HG03354 (cell line): ENCODE results near the gene SCIN.

ENCODE experiments used
- ATAC-seq: cut with Tn5 transposase; IDR thresholded peaks from one replicate; pipeline ENCODE4 v1.9.1; 2021; ENCODE audit warnings: mild to moderate bottlenecking; ENCODE audit not compliant: unreplicated experiment, poor library complexity, severe bottlenecking

Gene SCIN

DNA sequence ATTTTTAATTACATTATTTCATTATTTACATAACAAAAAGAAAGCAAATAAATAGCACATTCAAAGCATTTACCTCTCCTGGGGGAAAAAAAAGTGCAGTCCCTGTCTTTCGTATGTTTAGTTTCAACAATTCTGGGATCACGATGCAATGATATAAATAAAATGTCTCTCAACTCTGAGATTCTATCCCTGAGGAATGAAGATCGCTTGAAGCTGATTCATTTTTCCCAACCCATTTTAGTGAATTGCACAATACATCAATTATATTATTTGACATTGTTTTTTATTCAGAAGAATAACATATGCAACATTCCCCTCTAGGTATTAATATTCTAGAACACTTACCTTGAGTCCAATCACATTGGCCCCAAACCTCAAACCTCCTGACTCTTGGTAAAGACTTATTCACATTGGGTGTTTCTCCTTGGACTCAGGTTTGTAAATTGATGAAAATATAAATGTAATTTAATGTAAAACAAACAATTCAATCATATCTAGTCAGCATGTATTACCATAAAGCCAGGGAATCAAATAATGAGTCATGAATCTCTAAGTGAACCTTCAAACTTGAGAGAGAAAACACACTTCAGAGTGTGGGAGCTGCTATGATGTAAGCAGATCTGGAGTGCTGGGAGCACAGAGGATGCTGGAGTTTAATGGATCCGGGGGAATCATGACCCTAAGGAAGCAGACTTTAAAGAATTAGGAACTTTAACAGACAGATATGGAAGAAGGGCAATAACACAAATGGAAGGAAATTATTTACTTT is 5.3 kb upstream of the SCIN start:
- no peak for ATAC-seq

DNA sequence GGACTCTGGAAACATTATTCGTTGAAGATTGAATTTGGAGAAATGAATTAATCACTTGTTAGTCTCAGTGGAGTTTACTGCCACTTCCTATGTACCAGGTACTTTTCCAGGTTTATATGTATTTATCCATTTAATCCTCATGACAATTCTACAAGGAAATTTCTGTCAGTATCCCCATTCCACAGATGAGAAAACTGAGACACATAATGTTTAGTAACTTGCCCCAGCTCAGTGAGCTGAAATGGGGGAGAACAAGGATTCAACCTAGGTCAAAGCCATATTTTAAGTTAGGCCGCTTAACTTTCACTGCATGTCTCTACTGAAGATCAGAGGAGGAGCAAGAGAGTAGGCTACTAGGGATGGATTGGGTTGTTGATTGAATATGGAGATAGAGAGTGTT is 4.6 kb upstream of the SCIN start:
- no peak for ATAC-seq

- peak; percentile 73 for ATAC-seq
These were observed 3.5 kb upstream of the SCIN start for GRCh38 chr7:12567015-12567414.

DNA sequence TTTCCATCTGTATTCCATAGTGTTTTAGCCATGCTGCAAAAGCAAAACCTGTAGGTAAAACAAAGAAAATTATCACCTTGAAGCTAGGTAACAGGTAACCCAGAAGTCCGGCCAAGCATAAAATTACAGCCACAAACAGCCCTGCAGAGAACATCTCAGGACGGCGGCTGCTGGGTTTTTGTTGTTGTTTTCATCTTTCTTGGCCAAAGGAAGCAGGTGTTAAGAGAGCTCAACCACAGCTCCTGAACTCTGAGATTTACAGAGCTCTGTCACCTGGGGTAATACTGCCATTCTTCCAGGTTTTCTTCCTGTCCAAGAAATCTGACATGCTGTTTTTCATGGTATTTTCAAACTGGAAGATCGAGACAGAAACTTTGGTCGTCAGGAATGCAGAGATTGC is 847 bp upstream of the SCIN start:
- ATAC-seq: peak; percentile 51

DNA sequence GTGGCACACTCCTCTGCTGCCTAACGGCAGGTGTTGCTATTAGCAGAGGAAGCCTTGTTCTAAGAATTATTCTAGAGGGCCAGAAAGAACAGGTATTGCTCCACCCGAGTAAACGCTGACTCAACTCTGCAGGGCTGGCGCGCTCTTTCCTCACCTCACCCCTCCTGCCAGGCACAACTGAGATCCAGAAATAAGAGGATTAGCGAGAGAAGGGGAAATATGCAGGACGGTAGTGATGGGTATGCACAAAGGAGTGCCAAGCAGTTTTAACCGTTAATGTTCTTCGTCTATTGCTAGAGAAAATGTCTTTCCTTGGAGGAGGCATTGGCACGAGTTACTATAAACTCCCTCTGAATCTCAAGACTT is 369 bp upstream of the SCIN start:
- ATAC-seq: peak; percentile 31

DNA sequence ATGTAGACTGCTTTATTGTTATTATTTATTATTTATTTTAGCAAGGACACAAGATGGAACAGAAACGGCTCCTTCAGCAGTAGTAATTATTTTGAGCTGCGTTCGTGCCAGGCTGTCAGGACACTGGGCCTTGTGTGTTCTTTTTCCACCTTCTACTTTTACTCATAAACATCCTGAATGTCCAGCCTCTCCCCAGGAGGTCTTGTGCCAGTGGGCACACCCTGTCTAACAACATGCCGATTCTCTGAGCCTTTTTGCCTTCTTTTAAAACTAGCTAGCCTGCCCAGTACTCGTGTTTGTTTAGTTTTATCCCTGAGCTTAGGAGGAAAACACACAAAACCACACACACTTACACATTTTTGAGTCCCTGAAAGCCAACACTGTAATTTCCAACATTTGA is 1.2 kb downstream of the SCIN start:
- no peak for ATAC-seq

GRCh38 chr7:12572941-12573575 is 2.5 kb downstream of the SCIN start:
- ATAC-seq: no peak

- ATAC-seq: no peak
These were observed 3.4 kb downstream of the SCIN start for GRCh38 chr7:12573885-12574284.

- ATAC-seq: no peak
These were observed 8.6 kb downstream of the SCIN start for GRCh38 chr7:12578930-12579640.

DNA sequence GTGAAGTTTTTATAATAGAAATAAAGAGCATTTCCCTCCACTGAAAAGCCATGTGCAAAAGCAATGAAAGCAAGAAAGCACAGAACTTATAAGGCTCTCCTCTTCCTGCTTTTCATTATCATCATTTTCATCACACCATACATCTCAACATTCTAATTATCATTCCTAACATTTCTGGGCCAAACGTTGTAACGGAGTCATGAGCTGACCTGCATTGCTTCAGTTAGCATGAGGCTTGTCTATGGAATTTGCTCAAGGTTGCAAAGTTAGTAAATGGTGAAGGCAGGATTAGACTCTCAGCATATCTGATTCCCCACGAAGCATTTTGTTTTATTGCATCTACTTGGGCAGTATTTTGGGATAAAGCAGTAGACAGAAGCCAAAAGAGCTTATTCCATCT is 11.4 kb downstream of the SCIN start:
- ATAC-seq: no peak

- no peak for ATAC-seq
These were observed 11.8 kb downstream of the SCIN start for GRCh38 chr7:12582362-12582761.

GRCh38 chr7:12583176-12583575 is 12.7 kb downstream of the SCIN start:
- ATAC-seq: no peak

DNA sequence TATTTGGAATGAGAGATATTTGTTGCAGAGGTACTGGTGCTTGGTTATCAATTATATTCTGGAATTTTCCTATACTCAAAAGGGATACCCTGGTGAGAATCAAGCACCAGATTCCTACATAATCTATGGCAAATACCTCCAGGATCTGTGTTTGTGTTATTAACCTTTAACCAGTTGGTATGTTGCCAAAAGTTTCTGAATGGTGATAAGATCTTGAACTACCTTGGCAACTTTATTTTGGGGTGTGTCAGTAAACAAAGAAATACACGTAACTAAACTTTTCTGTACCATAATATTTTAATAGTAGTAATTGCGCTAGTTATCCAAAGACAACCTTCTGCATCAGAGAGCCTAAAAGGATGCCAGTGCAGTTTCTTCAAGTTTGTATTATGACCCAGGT is 13.4 kb downstream of the SCIN start:
- ATAC-seq: no peak

DNA sequence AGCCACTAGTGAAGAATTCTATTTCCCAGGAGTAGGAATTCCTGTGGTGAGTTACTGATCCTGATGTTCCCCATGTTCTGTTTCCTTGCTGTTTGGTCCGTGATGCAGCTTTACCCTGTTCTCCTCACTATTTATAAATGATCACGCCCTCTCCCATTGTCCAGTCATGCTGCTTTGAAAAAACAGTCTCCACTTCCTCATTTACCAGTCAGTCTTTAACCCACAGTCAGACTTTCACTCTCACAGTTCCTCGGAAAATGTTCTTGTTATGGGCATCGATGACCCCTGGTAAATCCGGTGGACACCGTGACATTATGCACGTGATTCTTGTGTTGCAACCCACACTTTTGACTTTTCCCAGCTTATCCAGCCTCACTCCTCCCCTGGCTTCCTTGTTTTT is 14.4 kb downstream of the SCIN start:
- peak; percentile 99 for ATAC-seq

DNA sequence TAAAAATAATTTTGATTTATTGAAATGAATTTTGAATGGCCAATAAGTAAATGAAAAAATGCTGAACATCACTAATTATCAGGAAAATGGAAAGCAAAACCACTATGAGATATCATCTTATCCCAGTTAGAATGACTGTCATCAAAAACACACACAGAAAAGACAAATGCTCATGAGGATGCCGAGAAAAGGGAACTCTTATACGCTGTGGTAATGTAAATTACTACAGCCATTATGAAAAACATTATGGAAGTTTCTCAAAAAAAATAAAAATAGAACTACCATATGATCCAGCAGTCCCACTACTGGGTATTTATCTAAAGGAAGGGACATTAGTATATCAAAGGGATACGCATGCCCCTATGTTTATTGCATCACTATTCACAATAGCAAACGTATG is 15.8 kb downstream of the SCIN start:
- no peak for ATAC-seq

DNA sequence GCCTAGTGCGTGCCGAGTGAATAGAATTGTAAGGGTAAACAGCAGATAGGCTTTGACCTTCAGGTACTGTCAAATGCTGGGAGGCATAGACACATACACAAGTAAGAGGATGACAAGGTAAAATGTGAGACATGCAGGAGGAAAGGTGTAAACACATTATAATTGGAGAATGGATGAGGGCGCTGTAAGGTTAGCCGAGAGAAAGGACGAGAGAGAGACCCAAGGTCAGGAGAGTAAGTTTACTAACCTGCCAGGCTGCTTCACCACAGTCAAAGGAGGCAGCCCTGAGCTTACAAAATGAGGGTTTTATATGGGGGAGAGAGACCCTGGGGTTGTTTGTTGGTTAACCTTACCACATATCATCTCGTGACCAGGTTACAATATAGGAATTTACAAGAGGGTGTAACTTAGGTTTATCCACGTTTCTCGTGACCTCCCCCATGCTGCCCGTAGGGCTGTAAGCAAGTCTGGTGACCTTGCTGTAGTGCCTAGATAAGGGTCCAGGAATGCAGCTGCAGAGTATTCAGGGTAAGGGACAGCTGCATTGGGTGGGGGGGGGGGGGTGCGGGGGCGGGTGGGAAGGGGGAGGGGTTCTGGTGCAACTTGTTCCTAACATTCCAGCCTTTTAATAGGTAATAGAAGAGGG is 17.9 kb downstream of the SCIN start:
- ATAC-seq: no peak

GRCh38 chr7:12590559-12590958 is 20.0 kb downstream of the SCIN start:
- ATAC-seq: no peak

DNA sequence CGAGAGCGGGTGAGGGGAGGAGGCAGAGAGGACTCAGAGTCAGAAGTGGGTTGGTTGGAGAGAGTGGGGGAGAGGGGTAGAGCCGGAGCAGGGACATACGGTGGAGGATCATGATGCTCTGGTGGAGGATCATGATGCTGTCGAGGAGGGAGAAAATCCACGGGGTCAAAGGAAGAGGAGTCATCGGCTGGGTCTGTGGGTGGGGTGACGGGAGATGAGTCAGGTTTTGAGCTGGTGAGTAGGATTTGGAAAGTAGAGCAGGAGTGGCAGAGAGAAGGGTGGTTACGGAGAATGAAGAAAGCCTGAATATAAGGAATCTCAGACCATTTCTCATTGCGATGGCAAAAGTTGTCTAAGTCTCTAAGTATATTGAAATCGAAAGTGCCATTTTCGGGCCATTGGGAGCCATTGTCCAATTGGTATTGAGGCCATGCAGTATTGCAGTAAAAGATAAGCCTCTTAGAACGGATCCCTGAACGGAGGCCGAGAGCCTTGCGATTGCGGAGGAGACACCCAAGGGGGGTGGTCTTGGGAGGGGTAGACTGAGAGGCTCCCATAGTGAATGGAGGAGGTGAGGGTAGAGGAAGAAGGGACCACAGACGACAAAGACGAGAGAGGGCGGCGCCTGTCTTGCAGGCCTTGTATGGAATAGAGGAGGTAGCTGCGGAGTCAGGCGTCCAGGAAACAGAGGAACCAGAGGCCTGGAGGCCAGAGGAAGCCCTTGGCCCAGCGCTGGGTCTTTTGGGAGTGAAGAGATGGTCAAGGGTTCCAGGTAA is 23.8 kb downstream of the SCIN start:
- ATAC-seq: no peak

DNA sequence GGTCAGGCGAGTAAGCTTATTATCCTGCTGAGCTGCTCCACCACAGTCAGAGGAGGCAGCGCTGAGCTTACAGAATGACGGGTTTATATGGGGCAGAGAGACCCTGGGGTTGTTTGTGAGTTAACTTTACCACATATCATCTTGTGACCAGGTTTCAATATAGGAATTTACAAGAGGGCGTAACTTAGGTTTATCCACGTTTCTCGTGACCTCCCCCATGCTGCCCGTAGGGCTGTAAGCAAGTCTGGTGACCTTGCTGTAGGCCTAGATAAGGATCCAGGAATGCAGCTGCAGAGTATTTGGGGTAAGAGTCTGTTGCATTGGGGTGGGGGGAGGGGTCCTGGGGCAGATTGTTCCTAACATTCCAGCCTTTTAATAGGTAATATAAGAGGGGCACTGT is 24.6 kb downstream of the SCIN start:
- ATAC-seq: no peak

DNA sequence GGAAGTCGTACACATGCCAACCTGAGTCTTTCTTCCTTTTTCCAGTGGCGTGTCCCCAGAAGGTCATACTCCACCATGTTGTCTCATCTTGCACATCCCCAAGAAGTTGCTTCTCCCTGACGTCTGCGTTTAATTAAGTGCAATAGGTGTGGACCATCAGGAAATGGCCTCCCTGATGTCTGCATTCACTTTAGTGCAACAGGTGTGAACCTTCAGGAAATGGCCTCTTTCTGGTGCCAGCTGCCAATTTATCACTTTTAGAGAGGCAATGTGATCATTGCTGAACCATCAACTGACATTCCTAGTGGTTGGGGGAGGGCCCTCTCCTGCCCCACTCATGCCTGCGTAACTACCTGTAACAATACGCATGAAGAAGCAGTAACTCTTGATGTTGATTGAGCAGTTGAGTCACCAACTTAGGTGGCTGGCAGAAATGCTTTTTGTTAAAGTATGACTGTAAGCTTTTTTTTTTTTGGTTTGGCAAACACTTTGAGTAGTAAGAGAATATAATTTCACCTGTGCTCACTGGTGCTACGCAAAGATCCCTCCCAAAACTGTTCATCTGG is 25.8 kb downstream of the SCIN start:
- ATAC-seq: no peak
